HG02642 (cell line): ENCODE results near the gene MTCL1.
"Not testable (repeated sequence)": the region's sequence is repeated elsewhere in the genome, so short reads cannot be mapped to it uniquely, and the experiment has no call there.

ENCODE experiments used
- ATAC-seq: cut with Tn5 transposase; IDR thresholded peaks from one replicate; pipeline ENCODE4 v1.9.1; 2021; ENCODE audit warnings: mild to moderate bottlenecking; ENCODE audit not compliant: unreplicated experiment, poor library complexity

Gene MTCL1

DNA sequence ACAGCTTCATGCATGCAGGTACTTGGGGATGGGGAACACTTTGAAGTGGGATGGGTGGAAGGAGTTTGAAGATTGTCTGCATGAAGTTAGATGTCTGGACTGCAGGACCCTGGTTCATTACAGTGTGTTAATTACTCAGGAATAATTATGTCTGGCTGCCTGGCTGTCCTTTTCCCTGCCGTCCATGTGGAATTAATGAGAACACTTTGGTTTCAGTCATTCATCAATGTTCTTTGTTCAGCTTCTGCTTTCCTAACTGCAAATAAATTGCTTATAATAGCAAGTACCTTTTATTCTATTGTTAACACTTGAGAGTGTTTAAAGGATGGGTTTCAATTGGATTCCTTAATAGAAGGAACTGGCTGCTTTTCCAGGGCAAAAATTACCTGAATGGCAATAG is 35.8 kb downstream of the MTCL1 start:
- ATAC-seq = no peak

DNA sequence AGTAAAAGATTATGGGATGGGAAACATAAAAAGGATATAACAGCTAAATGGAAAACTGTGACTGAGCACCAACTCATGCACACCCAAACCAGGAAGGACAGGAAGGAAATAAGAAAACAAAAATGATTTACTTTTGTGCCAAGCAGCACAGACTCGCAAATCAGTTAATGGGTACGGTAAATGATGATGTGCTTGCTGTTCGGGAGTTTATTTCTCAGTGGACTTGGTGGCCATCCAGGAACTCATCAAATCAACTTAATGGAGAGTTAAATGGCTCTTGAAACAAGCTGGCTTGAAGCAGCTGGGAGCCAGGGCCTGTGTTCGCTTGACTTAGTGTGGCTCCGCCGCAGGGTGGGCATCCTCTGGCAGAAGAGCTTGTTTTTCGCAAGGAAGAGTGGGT is 36.2 kb downstream of the MTCL1 start:
- ATAC-seq = no peak

DNA sequence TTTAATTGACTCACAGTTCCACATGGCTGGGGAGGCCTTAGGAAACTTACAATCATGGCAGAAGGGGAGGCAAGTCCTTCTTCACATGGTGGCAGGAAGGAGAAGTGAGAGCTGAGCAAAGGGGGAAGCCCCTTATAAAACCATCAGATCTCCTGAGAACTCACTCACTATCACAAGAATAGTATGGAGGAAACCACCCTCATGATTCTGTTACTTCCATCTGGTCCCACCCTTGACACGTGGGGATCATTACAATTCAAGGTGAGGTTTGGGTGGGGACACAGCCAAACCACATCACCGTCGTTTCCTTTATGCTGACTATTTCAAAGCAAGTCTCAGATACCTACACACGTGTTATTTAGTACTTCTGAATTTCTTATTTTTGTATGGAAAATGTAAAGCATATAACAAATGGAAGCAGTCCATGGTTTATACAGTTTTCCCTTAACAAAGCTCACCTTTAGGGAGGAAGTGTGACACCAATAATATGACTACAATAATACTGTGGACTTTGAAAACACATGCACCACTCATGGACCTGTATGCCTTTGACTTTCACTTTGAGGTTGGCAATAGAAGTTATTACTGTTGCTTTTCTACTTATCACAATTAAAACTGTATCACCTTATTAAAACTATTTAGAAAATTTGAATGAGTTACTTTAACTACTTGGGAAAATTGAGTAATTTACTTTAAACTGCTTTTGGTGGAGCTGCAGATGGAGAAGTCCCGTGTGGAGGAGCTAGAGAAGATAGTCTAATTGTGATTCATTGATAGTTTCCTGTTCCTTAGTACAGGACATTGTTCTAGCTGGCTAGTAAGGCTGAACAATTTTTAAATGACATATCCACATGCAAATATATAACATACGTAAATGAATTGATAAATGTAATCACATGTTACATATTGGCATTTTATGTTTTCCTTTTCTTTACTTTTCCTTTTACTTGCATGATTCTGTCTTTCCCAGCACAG is 37.3 kb downstream of the MTCL1 start:
- ATAC-seq = no peak

DNA sequence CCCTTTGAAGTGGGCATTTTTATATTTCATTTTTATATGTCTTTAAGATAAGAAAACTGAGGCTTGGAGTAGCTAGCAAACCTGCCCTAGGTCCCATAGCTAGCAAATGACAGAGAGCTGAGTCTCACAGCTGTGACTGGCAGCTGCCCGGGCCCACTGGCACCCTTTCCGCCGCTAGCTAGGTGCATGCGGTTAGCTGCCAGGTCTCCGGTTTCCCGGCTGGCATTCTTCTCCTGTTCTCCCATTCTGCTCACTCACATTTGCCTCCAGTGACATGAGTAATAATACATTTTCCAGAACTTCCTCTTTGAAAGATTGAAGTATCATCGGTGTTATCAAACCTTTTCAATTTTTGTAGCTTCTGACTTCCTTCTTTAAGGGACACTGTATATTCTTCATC is 38.7 kb downstream of the MTCL1 start:
- ATAC-seq = no peak

DNA sequence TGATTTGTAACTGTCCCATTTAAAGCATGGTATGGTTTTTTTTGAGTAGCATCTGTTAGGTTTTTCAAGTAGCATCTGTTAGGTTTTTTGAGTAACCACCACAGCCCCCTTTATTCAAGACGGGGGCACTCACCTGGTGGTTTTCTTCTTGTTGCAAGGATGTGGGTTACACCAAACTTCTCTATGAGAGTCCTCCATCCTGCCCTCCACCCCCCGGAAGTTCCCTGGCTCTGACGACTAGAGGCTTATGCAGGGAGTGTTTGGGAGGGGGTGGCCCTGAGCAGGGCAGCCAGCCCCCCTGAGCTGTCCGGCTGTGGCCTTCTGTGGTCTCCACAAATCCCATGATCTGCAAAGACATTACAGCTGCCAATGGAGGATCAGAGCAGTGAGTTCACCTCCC is 39.3 kb downstream of the MTCL1 start:
- ATAC-seq = no peak

DNA sequence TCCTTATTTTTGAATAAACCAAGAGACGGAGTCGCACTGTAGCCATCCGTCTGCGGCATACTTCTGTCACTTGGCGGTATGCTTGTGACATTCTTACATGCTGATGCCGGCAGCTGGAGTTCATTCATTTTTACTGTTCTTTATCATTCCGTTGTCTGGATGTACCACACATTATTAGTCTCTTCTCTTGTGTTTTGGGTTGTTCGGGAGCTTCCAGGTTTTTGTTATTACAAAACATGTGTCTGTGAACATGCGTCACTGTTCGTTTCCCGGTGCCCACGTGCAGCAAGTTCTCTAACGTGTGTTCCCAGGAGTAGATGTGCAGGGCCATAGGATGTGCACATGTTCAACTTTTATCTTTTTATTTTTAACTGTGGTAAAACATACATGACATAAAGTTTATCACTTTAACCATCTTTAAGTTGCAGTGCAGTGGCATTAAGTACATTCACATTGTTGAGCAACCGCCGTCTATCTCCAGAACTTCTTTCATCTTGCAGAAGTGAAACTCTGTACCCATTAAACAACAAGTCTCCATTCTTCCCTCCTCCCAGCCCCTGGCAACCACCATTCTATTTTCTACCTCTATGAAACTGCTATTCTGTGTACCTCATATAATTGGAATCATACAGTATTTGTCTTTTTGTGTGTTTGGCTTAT is 40.1 kb downstream of the MTCL1 start:
- no peak for ATAC-seq

DNA sequence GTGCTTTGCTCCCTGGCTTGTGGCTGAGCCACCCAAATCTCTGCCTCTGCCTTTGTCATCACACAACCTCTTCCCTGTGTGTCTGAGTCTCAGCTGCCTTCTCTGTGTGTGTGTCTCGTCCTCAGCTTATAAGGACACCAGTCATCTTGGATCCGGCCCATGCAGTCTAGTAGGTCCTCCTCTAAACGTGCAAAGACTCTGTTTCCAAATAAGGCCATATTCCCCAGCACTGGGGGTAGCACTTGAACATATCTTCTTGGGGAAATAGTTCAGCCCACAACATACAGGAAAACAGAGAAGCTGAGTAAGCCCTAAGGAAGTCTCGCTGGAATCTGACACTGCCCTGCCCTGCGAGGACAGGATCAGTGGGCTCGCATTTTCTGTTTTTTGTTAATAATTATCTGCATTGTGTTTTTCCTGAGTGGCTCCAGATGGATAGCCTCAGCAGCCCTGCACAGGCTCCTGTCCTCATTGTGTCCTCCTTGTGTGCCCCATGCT is 42.1 kb downstream of the MTCL1 start:
- no peak for ATAC-seq

DNA sequence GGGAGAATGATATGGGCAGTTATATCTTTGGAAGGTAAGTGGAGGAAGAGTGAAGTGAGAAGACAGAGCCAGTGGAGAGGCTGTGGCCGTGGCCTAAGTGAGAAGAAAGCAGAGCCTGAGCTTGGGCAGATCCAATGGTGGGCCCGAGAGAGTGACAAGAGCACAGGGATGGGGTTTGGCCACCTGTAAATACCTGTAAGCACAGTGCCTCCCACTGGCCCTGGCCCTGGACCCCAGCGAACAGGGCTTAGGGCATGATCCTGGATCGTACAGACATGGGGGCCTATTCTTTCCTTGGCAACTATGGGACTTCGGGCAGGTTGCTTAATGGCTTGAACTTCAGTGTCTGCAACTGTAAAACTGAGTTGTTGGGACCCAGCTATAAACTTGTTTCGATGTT is 44.1 kb downstream of the MTCL1 start:
- no peak for ATAC-seq

DNA sequence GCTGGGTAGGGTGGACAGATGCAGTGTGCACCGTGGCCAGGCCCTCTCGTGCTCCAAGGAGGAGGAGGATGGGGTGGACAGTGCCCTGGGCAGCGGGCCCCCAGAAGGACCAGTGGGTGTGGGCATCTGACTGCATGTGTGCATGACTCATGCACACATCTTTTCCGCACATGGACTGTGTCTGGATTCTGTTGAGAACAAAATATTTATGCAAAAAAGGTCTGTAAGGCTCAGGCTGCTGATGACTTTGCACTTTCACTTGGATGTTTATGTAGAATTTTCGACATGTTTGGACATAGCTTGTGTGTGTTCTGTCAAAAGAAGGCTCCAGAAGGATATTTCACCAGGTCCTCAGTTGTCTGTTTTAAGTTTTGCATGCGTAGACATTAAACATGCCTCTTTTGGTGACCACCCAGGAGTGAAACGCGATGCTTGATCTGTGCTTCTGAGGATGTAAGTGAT is 45.6 kb downstream of the MTCL1 start:
- no peak for ATAC-seq

DNA sequence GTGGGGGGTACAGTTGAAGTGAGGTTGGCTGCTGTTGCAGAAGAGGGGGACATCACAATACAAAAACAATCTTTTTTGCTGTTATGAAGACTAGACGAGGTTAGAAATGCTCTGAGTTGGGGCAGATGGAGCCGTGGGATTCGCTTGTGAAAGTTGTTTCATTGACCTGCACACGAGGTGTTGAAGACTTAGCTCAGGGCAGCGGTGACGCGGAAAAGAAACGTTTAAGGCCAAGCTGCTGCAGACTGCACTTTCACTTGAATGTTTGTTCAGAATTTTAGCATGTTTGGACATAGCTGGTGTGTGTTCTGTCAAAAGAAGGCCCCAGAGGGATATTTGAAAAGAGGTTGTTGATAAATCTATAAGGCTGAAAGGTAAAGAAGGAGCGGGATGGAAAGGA is 46.3 kb downstream of the MTCL1 start:
- no peak for ATAC-seq

DNA sequence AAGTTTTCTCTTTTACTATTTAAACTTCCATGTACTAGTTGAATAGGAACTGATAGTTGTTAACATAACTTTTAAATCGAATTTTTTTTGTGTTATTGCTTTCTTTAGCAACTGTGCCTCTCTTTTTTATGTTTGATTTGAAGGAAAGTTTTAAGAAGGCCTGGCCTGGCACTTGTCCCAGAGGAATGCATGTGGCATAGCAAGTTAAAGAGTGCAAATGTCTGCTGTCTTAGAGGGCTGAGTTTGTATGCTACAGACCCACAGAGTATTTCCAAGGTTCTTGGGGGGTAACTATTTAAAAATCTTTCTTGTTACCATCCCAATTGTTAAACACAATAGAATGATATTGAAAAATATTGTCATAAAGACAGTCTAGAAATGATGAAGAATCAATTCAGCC is 47.0 kb downstream of the MTCL1 start:
- ATAC-seq = no peak

DNA sequence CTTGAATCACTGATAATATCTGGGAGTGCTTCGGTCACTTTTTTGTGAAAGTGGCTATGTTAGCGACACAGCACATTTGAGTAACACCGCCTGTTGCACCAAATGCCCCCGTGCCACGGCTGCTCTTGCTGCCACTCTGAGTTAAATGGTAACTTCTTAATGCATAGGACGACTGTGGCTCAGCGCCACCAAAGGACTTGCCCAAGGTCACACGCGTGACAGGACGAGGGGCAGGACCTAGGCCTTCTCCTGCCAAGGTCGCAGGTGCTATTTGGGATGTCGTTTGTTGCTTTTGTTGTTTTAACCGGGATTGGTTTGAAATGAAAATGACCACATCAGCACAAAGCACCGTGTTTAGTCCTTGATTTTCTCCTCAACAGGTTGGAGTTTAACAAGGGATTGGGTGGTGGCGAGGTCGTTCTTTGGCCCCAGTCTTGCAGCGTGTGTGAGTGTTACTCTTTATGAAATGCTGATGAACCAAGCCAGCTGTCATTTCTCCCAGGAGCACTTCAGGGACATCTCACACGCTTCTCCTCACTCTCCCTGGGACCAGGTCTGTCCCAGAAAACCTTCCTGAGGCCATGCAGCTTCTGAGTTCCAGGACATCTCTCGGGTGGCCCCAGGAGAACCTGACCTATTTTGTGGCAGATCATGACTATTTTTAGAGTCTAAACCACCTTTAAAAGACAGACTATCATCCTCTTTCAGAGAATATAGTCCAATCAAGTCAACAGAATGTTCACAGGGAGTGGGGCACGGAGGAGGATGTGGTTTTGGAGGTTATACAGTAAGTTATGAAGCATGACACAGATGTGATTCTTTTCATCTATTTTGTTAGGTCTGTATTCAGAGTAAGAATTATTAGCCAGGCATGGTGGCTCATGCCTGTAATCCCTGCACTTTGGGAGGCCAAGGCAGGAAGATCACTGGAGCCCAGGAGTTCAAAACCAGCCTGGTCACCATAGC is 49.9 kb downstream of the MTCL1 start:
- ATAC-seq = no peak

DNA sequence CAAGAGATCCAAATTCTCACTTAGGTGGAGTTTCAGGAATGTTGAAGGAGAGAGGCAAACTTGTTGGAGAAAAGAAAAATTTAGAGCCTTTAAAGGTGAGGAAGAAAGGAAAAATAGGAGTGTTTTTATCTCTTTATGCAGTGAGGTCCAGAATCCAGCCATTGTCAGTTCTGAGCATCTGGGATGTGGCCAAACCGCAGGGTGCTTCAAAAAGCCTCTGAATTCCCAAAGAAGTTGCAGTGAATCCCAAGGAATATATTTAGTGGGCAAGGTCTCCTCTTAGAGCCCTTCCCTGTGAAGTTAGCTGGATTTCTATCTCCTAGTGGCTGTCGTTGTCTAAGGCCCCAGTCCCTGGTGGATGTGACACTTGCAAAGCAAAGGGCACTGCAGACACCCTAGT is 51.2 kb downstream of the MTCL1 start:
- no peak for ATAC-seq

DNA sequence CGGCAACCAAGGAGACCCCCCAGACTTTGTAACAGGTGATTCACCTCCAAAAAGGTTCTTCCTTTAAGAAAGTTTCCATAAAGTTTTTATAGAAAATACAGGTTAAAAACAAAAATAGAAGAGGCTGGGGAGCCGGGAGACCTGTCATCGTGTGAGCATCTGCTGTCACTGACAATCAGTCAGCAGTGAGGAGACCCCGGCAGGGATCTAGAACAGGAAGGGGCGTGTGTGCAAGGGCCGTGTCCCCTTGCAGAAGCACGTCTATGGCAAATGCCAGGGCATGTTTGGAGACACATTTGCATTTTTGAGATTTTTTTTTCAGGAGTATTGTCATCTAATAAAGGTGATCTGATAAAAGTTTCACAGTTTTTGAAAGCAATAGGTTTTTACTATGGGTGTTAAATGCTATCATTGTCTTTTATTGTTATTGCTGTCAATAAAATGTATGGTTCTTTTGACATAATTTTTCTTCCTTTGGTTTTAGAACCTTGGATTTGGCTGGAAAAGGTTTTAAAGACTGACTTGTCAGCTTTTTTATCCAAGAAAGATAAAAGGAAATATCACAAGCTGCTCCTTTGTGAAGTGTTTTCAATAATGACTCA is 52.1 kb downstream of the MTCL1 start:
- ATAC-seq = no peak

DNA sequence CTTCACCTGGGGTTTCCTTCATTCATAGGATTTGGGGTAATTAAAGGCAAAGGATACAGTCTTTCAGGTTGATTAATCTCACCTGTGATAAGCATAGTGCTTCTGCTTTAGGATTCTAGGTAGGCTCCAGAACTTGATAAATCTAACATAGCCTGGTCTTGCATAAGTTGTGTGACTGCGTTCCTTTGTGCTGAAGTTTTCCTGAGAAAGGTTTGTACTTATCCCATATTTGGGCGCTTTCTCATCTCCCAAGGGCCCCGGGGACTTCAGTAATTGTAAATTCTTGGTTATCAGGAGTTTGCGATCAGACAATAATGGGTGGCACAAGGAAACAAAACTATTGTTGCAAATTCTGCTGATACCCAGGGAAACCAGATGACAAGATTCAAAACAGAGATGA is 53.1 kb downstream of the MTCL1 start:
- no peak for ATAC-seq

DNA sequence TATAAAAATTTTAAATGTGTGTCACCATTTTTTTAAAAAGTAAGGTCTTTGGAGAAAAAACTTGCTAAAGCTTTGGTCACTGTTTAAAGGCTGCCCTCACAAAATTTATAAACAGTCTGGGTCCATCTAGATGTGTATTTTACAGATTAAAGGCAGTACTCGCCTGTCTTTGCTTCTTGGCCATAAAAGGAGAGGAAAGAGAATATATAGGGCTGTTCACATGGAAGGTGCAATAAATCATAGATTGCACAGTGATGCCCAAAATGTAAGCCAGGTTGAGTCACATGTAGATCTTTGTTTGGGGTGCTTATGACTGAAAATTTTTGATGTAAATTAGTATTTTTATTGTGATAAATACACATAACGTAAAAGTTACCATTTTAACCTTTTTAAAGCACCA is 55.6 kb downstream of the MTCL1 start:
- no peak for ATAC-seq

DNA sequence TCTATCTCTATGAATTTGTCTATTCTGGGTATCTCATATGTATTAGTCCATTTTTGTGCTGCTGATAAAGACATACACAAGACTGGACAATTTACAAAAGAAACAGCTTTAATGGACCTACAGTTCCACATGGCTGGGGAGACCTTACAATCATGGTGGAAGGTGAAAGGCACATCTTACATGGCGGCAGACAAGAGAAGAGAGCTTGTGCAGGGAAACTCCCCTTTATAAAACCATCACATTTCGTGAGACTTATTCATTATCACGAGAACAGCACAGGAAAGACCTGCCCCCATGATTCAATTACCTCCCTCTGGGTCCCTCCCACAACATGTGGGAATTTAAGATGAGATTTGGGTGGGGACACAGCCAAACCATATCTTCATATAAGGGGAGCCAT is 56.2 kb downstream of the MTCL1 start:
- ATAC-seq = not testable (repeated sequence)

DNA sequence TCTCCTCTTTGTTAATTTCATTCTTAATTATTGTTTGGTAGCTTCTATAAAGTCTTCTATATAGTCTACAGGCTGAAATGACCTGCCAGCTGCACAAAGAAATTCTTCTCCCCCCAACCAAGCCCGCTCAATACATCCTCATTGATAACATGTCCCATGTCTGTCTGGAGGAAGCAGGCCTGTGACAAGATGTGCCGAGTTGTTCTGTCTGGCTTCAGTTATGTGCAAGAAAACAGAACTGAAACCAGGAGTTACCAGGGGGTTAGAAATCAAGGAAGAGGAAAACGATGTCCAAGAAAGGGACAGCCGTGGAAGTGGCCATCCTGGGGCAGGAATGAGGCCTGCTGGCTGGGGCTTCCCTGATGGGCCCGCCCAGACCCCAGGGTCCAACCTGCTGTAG is 57.6 kb downstream of the MTCL1 start:
- ATAC-seq = no peak

DNA sequence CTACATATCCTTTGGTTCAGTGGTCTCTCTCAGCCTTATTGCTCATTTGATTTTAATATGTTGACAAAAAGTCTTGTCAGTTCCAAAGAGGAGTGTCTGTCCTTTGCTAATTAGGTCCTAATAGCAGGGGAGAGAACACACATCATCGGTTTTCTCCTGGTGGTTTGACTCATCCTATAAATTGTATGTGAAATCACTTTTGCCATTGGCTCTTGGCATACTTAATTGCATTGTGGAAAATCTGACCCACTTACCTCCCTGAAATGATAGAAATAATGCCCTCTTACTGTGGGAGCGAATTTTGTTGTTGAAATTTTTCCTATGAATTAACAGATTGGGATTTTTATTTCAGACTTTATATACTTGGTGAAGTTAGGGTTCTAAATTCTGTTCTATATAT is 58.3 kb downstream of the MTCL1 start:
- ATAC-seq = no peak
